ENCODE measurements around the gene ZGPAT.

The ZGPAT gene

DNA sequence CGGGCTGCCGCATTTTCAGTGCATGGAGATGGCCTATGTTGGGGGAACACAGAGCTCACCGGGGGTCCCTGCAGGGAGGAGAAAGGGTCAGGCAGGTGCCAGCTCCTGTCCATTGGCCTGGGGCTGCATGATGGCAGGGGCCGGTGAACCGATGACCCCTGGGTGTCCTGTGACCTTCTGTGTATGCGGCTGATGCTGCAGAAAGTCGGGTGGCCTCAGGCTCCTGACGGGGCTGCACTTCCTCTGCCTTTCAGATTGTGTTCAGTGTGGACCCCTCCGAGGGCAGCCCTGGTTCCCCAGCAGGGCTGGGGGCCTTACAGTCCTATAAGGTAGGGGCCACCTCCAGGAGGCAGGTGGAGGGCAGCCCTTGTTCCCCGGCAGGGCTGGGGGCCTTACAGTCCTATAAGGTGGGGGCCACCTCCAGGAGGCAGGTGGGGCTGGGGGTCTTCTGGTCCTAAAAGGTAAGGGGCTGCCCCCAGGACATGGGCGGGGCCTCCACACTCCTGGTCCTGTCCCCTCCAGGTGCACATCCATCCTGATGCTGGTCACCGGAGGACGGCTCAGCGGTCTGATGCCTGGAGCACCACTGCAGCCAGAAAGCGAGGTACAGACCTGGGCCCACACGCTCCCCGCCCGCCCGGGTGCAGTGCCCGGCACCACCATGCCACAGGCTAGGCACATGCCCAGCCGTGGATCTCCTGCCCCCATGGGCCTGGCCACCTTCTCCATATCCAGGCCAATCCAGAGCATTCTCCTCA, 22.4 kb upstream of the ZGPAT start:
- in situ Hi-C loops (cut with MboI; ENCODE audit: low sequenced_read_pairs), result no loop called here
- no peak overlapping the region for H3K4me3 ChIP-seq
- no peak for DNase-seq (ENCODE audit: low spot score in 2 of 2)
- no peaks in the 10 kb centered on the region for H3K4me1 ChIP-seq
- no peaks in the 10 kb centered on the region for H3K27me3 ChIP-seq (ENCODE audit: low read depth)
- H3K9me3 ChIP-seq, result no peaks in the 10 kb centered on the region
- H3K36me3 ChIP-seq (replicated peaks), result no peaks in the 10 kb centered on the region; the same call in 1 of the 2 replicates

DNA sequence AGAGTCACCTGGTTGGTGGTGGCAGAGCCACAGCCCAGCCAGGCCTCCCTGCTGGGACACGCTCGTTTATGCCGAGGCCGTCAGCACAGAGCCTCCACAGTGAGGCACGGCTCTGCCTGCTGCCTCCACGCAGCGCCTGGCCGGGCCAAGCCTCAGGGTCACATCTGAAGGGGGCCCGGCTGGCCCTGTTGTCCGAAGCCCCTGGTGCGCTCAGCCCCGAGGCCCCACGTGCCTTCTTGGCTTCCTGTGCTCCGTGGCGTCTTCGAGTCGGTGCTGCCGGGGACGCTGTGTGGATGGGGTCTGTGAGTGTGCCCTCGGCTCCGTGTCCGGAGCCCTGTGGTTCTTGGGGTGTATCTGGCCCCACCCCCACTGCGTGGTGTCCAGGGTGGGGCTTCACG, 21.7 kb upstream of the ZGPAT start:
- in situ Hi-C loops (cut with MboI; ENCODE audit: low sequenced_read_pairs), result no loop called here
- no peak for DNase-seq (ENCODE audit: low spot score in 2 of 2)
- no peaks in the 10 kb centered on the region for H3K9me3 ChIP-seq
- no peak overlapping the region for H3K4me3 ChIP-seq
- no peaks in the 10 kb centered on the region for H3K4me1 ChIP-seq
- no peaks in the 10 kb centered on the region; the same call in 1 of the 2 replicates for H3K36me3 ChIP-seq (replicated peaks)
- H3K27me3 ChIP-seq (ENCODE audit: low read depth), result no peaks in the 10 kb centered on the region

- in situ Hi-C loops (cut with MboI; ENCODE audit: low sequenced_read_pairs), result no loop called here
- Histone ChIP-seq H3K27me3 (ENCODE audit: low read depth) (no peaks in the 10 kb centered on the region), H3K9me3 (no peaks in the 10 kb centered on the region), H3K4me1 (no peaks in the 10 kb centered on the region), H3K36me3 (replicated peaks) (no peaks in the 10 kb centered on the region; the same call in 1 of the 2 replicates), H3K4me3 (no peak overlapping the region)
- no peak for DNase-seq (ENCODE audit: low spot score in 2 of 2)
Measured at GRCh38 chr20:63686492-63687321, 21.1 kb upstream of the ZGPAT start.

- in situ Hi-C loops (cut with MboI; ENCODE audit: low sequenced_read_pairs), result no loop called here
- H3K27me3 ChIP-seq (ENCODE audit: low read depth), result no peaks in the 10 kb centered on the region
- no peak overlapping the region for H3K4me3 ChIP-seq
- no peaks in the 10 kb centered on the region for H3K9me3 ChIP-seq
- no peak for DNase-seq (ENCODE audit: low spot score in 2 of 2)
- no peaks in the 10 kb centered on the region; the same call in 1 of the 2 replicates for H3K36me3 ChIP-seq (replicated peaks)
- H3K4me1 ChIP-seq, result no peaks in the 10 kb centered on the region
Measured at GRCh38 chr20:63687419-63688178, 20.2 kb upstream of the ZGPAT start.

- Histone ChIP-seq H3K4me1 (no peaks in the 10 kb centered on the region), H3K9me3 (no peaks in the 10 kb centered on the region), H3K27me3 (ENCODE audit: low read depth) (no peaks in the 10 kb centered on the region), H3K36me3 (replicated peaks) (no peaks in the 10 kb centered on the region), H3K4me3 (no peak overlapping the region)
- in situ Hi-C loops (cut with MboI; ENCODE audit: low sequenced_read_pairs), result no loop called here
- no peak for DNase-seq (ENCODE audit: low spot score in 2 of 2)
Measured at GRCh38 chr20:63688228-63689045, 19.4 kb upstream of the ZGPAT start.

- no peak for DNase-seq (ENCODE audit: low spot score in 2 of 2)
Measured at GRCh38 chr20:63689046-63690002, 18.5 kb upstream of the ZGPAT start.

DNA sequence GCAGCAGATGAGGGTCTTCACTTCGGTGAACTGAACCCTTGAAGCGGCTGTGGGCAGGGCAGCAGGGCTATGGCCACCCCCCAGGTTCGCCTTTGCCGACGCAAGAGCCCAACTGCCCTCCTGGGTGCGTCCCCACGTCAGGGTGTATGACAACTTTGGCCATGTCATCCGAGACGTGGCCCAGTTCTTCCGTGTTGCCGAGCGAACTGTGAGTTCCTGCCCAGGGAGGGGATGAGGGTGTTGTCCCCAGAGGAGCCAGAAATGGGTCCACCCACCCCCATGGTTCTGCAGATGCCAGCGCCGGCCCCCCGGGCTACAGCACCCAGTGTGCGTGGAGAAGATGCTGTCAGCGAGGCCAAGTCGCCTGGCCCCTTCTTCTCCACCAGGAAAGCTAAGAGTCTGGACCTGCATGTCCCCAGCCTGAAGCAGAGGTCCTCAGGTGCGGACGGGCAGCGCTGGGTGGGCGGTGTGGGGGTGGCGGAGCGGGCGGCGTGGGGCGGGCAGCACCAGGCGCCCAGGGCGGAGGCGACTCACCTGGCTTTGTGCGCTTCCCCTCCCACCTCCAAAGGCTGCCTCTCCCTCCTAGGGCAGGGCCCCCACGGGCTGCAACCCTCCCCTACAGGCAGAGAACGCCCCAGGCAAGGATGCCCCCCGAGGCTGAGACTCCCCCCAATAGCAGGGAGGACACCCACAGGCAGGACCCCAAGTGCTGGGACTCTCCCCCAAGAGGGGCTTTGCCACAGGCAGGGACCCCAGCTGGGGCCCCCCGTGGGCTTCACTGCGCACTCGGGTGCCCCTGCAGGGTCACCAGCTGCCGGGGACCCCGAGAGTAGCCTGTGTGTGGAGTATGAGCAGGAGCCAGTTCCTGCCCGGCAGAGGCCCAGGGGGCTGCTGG, 17.6 kb upstream of the ZGPAT start:
- H3K4me1 ChIP-seq, result no peaks in the 10 kb centered on the region
- no peak for DNase-seq (ENCODE audit: low spot score in 2 of 2)
- no peaks in the 10 kb centered on the region for H3K27me3 ChIP-seq (ENCODE audit: low read depth)
- H3K9me3 ChIP-seq, result no peaks in the 10 kb centered on the region
- peaks cover 5% of the 10 kb centered on the region for H3K36me3 ChIP-seq (replicated peaks)
- in situ Hi-C loops (cut with MboI; ENCODE audit: low sequenced_read_pairs), result no loop called here
- no peak overlapping the region for H3K4me3 ChIP-seq

More at GRCh38 chr20:63689046-63690002, 18.5 kb upstream of the ZGPAT start:
- H3K36me3 ChIP-seq (replicated peaks), result peaks cover 5% of the 10 kb centered on the region
- H3K9me3 ChIP-seq, result no peaks in the 10 kb centered on the region
- H3K4me3 ChIP-seq, result no peak overlapping the region
- H3K27me3 ChIP-seq (ENCODE audit: low read depth), result no peaks in the 10 kb centered on the region
- H3K4me1 ChIP-seq, result no peaks in the 10 kb centered on the region
- in situ Hi-C loops (cut with MboI; ENCODE audit: low sequenced_read_pairs), result no loop called here

DNA sequence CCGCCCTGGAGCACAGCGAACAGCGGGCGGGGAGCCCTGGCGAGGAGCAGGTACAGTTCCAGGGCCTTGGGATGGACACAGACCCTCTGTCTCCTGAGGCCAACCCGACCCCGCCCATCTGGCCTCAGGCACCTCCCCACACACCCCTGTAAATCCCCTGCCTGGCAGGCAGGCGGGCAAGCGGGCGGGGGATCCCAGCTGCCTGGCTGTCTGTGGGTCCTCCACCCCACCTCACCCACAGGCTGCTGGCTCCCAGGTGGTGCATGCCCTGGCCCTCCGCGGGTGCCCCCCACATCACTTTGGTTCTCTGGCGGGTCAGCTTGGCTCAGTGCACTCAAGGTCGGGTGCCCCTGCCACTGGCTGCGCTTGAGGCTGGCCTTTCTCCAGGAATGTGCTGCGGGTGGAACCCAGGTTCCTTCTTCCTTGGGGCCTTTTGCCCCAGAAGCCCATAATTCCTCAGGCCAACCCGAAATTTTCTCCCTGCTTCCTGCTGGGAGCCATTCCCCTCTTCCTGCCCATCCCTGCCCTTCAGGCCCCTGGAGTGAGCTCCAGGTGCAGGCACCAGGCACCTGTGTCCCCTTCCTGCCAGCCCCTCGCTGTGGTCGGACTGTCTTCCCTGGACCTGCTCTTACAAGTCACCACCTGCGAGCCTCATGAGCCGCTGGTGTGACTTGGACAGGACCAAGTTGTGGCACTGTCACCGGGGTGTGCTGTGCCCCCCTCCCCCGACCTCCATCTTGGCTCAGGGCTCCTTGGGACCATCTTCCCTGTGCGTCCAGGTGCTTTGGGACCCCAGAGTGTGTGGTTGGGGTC, 16.7 kb upstream of the ZGPAT start:
- Histone ChIP-seq H3K36me3 (replicated peaks) (peaks cover 8% of the 10 kb centered on the region), H3K27me3 (ENCODE audit: low read depth) (no peaks in the 10 kb centered on the region), H3K4me1 (no peaks in the 10 kb centered on the region), H3K4me3 (no peak overlapping the region), H3K9me3 (no peaks in the 10 kb centered on the region)
- in situ Hi-C loops (cut with MboI; ENCODE audit: low sequenced_read_pairs), result no loop called here
- no peak for DNase-seq (ENCODE audit: low spot score in 2 of 2)

- DNase-seq (ENCODE audit: low spot score in 2 of 2), result no peak
- Histone ChIP-seq H3K9me3 (no peaks in the 10 kb centered on the region), H3K4me3 (no peak overlapping the region), H3K36me3 (replicated peaks) (peaks cover 8% of the 10 kb centered on the region), H3K27me3 (ENCODE audit: low read depth) (no peaks in the 10 kb centered on the region), H3K4me1 (no peaks in the 10 kb centered on the region)
- in situ Hi-C loops (cut with MboI; ENCODE audit: low sequenced_read_pairs), result no loop called here
Measured at GRCh38 chr20:63691711-63692435, 16.0 kb upstream of the ZGPAT start.

DNA sequence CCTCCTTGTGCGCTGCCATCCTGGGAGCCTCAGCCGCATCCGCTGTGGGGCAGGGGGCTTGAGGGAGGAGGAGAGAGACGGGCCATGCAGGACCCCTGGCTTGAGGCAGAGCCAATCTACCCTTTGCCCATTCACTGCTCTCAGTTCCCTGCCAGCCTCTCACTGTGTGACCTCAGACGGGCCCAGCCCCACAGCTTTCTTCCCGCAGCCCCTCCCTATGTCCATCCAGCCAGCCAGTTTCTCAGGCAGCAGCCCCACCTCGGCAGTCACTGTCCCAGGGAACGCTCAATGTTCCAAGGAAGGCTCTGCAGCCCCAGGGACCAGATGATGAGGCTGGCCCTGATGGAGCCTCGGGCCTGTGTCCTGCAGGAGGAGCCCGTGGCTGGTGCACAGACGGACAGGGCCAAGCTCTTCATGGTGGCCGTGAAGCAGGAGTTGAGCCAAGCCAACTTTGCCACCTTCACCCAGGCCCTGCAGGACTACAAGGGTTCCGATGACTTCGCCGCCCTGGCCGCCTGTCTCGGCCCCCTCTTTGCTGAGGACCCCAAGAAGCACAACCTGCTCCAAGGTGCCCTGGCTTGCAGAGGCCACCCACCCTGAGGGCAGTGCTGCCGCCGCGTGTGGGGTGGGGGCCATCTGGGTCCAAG, 15.3 kb upstream of the ZGPAT start:
- Histone ChIP-seq H3K9me3 (no peaks in the 10 kb centered on the region), H3K27me3 (ENCODE audit: low read depth) (no peaks in the 10 kb centered on the region), H3K36me3 (replicated peaks) (peaks cover 8% of the 10 kb centered on the region), H3K4me3 (no peak overlapping the region), H3K4me1 (no peaks in the 10 kb centered on the region)
- DNase-seq (ENCODE audit: low spot score in 2 of 2), result no peak
- in situ Hi-C loops (cut with MboI; ENCODE audit: low sequenced_read_pairs), result no loop called here

Data from HAP-1 (cell line).